HG03135 (cell line): ENCODE results near the gene ADPRH.

Experiments
- ATAC-seq: cut with Tn5 transposase; IDR thresholded peaks from one replicate; pipeline ENCODE4 v1.9.1; 2021; ENCODE audit warnings: mild to moderate bottlenecking, moderate library complexity; ENCODE audit not compliant: unreplicated experiment

Gene ADPRH

DNA sequence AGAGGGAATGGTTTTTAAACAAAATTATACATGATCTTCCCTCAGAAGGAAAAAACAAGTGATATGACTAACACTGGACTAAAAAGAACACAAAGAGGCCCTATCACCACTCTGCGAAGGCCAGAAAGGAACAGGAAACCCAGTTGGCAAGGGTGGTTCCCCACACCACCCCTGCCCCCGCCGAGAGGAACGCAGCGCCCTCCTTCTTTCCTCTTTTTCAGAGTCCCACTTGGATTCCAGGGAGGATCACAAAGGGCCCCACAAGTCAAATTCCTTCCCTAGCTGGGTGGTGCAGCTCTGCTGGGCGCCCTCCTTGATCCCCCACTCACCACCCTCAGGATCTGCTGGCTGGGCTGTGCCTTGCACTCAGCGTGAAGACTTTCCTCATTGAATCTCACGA lies 48.2 kb downstream of the ADPRH start:
- no peak for ATAC-seq

DNA sequence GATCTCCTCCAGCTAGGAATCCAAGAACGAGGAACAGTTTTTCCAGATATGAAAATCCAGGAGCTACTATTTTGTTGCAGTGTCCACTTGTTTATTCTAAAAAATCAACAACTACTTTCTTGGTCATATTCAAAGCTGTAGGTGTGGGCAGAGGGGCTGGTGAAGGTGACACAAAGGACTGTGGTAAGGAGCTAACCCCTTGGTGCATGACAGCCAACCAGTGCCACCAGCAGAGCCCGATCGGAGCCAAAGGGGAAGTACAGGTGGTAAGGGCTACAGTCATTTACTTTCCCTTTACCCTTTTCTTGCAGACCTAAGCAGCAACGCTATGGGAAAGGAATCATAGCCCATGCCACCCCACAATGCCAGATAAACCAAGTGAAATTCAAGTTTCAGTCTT lies 49.1 kb downstream of the ADPRH start:
- ATAC-seq, result peak; percentile 61

DNA sequence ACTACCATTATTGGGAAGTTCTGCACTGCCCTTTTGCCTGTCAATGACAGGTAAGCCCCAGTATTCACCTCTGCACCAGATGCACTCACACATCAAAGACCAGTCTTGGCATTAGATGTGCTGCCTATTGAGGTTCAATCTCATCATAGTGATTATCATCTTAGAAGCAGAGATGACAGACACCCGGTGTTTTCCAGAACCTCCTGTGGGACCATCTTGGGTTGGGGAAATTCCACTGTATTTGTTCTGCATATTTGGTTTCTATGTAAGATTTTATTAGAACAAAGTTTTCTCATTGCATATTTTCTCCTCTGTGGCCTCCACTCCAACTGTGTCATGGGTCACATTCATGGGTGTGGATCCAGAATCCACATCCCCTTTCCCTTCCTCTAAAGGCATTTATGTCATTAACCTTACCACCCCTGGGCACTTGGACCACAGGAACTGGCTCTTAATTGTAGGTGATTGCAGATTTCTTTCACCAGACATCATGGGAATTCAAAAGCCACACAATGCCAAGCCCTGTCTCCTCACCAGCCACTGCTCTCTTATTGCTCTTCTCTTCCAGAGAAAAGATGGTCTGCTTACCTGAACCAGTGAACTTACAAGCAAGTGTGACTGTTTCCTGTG lies 49.6 kb downstream of the ADPRH start:
- ATAC-seq, result peak; percentile 50

DNA sequence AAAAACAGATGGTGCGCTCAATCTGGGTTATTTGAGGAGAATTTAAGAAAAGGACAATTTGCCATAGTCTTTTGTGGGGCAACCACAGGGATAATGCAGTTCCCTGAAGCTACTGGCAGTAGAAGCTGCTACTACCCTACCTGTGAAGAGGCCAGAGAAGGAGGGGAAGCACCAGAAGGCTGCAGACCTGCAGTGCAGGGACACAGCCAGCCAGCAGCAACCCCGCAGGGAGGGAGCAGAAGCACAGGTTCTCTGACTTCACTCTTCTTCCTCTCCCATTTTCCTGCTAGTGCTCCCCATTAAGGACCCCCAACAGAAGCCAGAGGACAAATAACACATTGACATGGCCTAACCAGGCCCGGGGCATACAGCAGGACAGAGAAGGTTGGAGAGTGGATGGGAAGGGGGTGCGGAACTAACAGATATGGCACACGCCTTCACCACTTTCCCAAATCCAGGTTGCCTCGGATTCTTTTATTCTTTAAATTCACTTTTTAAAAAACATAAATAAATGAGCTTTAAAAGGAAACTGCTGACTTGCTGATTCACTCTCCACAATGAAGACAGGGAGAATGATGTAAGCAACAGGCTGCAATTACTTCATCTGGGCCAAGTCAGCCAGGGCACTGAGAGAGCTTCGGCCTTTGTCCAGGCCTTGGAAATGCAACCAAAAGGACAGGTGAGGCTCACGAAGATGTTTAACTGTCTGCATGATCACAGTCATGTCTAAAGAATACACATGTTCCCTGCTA lies 51.0 kb downstream of the ADPRH start:
- ATAC-seq, result no peak

DNA sequence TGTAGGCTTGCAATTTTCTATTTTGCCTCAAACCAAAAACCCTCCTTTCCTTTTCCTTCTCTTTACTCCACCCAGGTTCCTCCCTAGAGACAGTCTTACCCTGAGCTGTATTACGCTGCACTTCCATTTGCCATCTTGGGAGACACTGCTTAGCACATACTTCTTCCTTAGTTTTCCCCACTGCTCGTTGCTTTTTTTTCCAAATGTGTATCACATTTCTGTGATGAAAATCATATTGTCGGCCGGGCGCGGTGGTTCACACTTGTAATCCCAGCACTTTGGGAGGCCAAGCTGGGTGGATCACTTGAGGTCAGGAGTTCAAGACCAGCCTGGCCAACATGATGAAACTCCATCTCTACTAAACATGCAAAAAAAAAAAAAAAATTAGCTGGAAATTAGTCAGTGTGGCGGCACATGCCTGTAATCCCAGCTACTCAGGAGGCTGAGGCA lies 51.6 kb downstream of the ADPRH start:
- no peak for ATAC-seq

DNA sequence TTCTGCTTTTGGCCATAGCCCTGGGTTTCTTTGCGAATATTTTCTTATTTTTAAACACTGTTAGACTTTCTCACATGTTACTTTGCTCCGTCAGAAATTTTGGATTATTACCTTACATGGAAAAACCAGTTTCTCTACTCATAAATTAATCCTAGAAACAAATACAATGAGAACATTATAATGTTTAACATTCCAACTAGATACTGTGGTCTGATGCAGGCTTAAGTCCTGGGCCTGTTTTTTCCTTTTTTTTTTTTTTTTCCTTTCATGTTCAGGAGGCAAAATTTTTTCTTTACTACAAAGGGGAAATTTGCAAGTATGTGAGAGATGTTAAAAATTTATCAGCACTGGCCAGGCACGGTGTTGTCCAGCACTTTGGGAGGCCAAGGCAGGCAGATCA lies 52.2 kb downstream of the ADPRH start:
- no peak for ATAC-seq

DNA sequence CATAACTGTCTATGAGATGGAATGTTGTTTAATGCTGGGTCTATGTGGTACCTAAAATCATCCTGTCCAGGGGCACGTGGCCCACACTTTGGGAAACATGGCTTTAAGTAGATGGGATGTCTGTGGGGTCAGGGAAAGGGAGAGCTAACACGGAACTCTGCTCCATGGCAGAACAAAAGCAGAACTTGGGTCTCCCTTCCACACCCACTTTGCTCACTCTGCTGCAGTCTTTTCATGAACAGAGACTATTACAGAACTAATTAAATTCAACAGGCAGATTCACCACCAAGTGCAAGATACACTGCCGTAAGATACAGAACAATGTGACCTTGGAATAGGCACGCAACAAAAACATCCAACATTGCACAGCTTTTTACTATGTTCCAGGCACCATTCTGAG lies 52.9 kb downstream of the ADPRH start:
- no peak for ATAC-seq

DNA sequence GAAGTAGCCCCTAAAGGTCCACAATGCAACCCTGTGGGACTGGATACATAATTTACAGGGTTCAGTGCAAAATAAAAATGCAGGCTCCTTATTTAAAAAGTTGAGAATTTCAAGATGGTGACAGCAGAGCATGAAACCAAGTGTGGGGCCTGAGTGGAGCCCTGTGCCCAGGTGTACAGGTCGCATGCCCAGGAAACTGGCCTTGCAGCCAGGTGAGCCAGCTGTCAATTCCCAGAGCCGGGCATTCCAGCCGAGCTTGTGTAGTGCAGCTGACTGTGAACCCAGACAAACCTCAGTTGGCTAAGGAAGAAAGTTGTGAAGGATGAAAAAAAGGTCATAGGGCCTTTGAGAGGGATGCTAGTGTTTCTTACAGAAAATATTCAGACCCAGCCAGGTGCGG lies 53.5 kb downstream of the ADPRH start:
- no peak for ATAC-seq

DNA sequence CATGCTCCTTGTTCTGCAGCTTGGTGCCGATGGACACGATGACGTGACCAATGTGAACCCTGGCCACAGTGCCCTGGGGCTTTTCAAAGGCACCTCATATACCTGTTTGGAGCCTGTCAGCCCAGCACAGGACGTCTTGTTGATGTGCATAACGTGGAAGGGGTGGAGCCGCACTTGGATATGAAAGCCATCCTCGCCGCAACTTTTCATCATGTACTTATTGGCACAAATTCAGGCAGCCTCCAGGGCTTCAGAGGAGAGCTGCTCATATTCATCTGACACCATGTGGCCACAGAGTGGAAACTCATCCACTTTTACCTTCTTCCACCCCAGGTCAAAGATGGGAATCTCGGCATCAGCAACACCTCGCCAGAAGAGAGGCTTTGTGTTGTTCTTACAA lies 56.4 kb downstream of the ADPRH start:
- ATAC-seq, result no peak

DNA sequence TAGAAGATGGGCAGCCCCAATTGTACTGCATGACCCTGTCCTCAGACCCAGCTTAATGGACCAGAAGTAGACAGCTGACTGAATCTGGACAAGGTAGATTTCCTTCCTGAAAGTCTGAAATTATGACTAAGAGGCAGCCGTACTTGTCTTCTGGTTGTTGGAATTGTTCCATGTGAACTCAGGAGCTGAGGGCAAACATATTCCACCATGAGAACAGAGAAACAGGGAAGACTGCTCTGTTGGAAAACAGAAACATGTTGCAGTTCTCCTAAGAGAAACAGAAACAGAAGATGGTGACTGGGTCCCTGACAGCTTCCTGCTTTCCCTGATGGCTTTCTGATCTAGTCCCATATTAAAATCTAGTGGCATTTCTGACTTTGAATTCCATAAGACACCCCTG lies 57.0 kb downstream of the ADPRH start:
- ATAC-seq, result no peak

DNA sequence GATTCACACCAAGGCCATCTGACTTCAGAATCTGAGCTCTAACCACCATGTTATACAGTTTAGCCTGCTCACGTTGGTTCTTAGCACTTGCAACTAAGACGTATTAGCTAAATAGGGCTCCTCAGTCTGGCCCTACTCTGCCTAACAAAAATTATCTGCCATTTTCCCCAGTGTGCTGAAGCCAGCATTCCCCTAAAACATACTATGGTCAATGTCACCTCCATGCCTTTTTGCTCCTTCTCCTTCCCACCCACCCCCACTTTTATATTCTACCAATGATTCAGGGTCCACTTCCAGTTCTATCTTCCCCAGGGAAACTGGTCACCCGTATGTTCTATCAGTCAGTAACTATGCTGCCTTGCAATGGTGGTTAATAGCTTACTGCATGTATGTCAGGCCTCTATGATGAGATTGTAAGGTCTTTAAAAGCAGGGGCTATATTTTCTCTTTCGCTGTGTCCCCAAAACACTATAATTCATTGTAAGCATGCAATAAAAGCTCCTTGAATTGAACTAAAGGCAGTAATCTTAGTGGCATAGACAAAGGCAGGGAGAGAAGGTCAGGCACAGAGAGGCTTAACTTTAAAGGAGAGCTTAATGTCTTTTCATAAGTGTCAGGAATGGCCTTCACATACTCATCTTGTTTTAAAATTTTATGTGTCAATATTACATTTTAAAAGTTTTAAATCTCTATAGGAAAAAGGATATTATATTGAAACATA lies 57.8 kb downstream of the ADPRH start:
- ATAC-seq, result no peak

DNA sequence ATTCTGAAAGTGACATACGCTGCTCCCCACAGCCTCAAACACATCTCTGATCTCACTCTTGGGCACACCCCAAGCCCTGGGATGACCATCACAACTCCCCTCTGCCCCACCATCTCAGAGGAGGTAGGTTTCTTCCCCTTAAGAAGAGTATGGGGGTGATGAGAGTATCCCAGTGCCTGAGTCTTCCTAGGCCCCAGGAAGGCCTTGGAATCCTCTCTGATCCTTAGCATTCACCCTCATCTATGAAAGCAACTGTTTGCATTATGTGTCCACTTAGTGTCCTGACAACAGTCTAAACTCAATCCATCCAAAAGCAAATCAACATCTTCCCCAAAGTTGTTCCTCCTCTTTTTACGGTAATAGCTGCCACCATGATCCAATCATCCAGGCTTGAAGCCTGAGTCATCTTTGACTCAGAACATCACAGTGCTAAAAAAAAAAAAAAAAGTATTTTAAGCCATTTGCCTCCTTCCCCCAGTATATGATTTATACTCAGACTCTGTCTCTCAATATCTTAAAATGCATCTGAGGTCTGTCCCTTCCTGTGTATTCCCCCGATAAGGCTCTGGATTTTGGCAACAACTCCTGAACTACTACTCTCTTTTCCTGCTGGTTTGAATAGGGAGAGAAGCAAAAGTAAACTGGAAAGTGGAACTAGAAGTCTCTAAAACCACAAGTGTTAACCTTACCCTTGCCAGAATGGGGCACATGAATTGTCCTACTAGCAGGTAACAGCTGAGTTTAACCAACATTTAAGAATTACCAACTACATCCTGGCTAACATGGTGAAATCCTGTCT lies 58.6 kb downstream of the ADPRH start:
- ATAC-seq, result peak; percentile 41
